HL-60 (cell line): Measurements from ENCODE around the gene CINP.

Experiments used
- DNase-seq, 2 experiments: peaks; one replicate each; pipeline ENCODE4 v3.0.0-alpha.2; 2010 to 2020; ENCODE audit warnings: low read depth in 1 of 2, low spot score in 1 of 2
- H3K27ac ChIP-seq: fragments of 250-450 bp; sonication (Bioruptor Pico); replicated peaks from 2 replicates; pipeline ENCODE4 v1.5.1; 2020; ENCODE audit warnings: mild to moderate bottlenecking, moderate library complexity
- H3K27me3 ChIP-seq: fragments of 250-450 bp; sonication (Bioruptor Pico); 2 replicates; pipeline ENCODE4 v1.5.1; 2021; ENCODE audit warnings: mild to moderate bottlenecking, moderate library complexity; ENCODE audit not compliant: insufficient read depth, poor library complexity, severe bottlenecking
- H3K4me3 ChIP-seq: replicated peaks from 2 replicates; pipeline ENCODE4 v1.5.1; 2011; ENCODE audit warnings: mild to moderate bottlenecking, control low read depth, low read length; ENCODE audit not compliant: insufficient read depth
- GABPA ChIP-seq: IDR thresholded peaks from 2 replicates; pipeline ENCODE4 v1.6.1; 2012; ENCODE audit warnings: low read depth
- POLR2AphosphoS5 ChIP-seq: IDR thresholded peaks from 2 replicates; pipeline ENCODE4 v1.6.1; 2012; ENCODE audit warnings: low read depth
- SPI1 ChIP-seq: IDR thresholded peaks from 2 replicates; pipeline ENCODE4 v1.6.1; 2012; ENCODE audit warnings: low read depth, mild to moderate bottlenecking, borderline replicate concordance
- TF ChIP-seq, protein P1 (sequence below): IDR thresholded peaks from one replicate; pipeline ENCODE4 v1.5.1; 2011; ENCODE audit warnings: low read length, control low read depth, inconsistent platforms; ENCODE audit not compliant: insufficient read depth
- TF ChIP-seq, protein P2 (sequence below): IDR thresholded peaks from 2 replicates; pipeline ENCODE4 v1.6.1; 2012; ENCODE audit warnings: low read depth; ENCODE audit not compliant: insufficient replicate concordance

CINP gene

DNA sequence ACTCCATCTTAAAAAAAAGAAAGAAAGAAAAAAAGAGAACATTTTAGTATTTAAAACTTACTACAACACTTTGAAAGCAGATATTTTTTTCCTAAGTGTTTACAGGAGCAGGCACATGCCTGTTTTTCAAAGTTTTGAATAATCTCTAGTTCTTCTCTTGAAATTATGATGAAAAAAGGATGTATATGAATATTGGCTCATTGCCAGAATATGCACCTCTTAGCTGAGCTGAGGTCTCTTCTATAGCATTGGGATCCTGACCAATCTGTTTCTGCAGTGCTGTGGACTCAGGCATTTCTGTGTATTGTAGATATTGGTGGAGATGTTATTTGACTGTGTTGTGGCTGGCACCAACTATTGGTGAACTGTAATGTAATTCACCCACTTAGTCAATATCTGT, 15.0 kb upstream of the CINP start:
- no peak overlapping the region for H3K4me3 ChIP-seq
- TF ChIP-seq, protein P1, sequence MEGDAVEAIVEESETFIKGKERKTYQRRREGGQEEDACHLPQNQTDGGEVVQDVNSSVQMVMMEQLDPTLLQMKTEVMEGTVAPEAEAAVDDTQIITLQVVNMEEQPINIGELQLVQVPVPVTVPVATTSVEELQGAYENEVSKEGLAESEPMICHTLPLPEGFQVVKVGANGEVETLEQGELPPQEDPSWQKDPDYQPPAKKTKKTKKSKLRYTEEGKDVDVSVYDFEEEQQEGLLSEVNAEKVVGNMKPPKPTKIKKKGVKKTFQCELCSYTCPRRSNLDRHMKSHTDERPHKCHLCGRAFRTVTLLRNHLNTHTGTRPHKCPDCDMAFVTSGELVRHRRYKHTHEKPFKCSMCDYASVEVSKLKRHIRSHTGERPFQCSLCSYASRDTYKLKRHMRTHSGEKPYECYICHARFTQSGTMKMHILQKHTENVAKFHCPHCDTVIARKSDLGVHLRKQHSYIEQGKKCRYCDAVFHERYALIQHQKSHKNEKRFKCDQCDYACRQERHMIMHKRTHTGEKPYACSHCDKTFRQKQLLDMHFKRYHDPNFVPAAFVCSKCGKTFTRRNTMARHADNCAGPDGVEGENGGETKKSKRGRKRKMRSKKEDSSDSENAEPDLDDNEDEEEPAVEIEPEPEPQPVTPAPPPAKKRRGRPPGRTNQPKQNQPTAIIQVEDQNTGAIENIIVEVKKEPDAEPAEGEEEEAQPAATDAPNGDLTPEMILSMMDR, result no peak
- no peak for TF ChIP-seq GABPA
- TF ChIP-seq, protein P2, sequence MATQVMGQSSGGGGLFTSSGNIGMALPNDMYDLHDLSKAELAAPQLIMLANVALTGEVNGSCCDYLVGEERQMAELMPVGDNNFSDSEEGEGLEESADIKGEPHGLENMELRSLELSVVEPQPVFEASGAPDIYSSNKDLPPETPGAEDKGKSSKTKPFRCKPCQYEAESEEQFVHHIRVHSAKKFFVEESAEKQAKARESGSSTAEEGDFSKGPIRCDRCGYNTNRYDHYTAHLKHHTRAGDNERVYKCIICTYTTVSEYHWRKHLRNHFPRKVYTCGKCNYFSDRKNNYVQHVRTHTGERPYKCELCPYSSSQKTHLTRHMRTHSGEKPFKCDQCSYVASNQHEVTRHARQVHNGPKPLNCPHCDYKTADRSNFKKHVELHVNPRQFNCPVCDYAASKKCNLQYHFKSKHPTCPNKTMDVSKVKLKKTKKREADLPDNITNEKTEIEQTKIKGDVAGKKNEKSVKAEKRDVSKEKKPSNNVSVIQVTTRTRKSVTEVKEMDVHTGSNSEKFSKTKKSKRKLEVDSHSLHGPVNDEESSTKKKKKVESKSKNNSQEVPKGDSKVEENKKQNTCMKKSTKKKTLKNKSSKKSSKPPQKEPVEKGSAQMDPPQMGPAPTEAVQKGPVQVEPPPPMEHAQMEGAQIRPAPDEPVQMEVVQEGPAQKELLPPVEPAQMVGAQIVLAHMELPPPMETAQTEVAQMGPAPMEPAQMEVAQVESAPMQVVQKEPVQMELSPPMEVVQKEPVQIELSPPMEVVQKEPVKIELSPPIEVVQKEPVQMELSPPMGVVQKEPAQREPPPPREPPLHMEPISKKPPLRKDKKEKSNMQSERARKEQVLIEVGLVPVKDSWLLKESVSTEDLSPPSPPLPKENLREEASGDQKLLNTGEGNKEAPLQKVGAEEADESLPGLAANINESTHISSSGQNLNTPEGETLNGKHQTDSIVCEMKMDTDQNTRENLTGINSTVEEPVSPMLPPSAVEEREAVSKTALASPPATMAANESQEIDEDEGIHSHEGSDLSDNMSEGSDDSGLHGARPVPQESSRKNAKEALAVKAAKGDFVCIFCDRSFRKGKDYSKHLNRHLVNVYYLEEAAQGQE, result no peak
- no peak for TF ChIP-seq POLR2AphosphoS5
- no peak for TF ChIP-seq SPI1
- H3K27me3 ChIP-seq, result no peaks in the 10 kb centered on the region
- no peak for DNase-seq
- H3K27ac ChIP-seq, result no peak overlapping the region

DNA sequence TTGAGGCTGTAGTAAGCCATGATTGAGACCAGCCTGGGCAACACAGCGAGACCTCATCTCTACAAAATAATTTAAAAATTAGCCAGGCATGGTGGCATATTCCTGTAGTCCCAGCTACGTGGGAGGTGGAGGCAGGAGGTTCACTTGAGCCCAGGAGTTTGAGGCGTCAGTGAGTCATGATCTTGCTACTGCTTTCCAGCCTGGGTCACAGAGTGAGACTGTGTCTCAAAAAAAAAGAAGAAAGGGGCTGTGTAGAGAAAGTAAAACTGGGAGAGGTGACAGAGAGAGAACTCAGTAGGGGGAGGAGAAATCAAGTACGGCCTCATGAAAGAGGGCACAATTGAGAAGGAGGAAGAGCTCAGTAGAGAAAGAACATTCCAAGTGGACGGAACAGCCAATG, 12.4 kb upstream of the CINP start:
- H3K27me3 ChIP-seq, result no peaks in the 10 kb centered on the region
- TF ChIP-seq, protein P1, result no peak
- TF ChIP-seq, protein P2, result no peak
- TF ChIP-seq SPI1 (no peak), POLR2AphosphoS5 (no peak), GABPA (no peak)
- no peak for DNase-seq
- H3K27ac ChIP-seq, result no peak overlapping the region
- no peak overlapping the region for H3K4me3 ChIP-seq

DNA sequence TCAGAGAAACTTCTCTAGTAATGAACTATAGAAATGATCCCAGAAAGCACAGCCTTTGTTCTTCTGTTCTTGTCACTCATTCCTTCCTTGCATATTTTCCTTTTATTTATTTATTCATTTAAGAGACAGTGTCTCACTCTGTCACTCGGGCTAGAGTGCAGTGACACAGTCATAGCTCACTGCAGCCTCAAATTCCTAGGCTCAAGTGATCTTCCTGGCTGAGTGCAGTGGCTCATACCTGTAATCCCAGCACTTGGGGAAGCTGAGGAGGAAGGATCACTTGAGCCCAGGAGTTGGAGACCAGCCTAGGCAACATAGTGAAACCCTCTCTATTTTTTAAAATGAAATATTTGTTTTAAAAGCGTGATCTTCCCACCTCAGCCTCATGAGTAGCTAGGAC, 11.6 kb upstream of the CINP start:
- H3K27ac ChIP-seq, result no peak overlapping the region
- H3K4me3 ChIP-seq, result no peak overlapping the region
- DNase-seq, result no peak
- H3K27me3 ChIP-seq, result no peaks in the 10 kb centered on the region
- TF ChIP-seq SPI1 (no peak), POLR2AphosphoS5 (no peak), GABPA (no peak)
- TF ChIP-seq, protein P2, result no peak
- TF ChIP-seq, protein P1, result no peak
